A549 (cell line): ENCODE results near the gene PTPRE.

Source experiments
- CEBPB ChIP-seq, 2 experiments: fragments of >200 bp in 1 of 2; sonication (Bioruptor Twin) in 1 of 2; formaldehyde crosslinking in 1 of 2; IDR thresholded peaks; 2 replicates each; pipeline ENCODE4 v1.6.1; 2012 to 2016
- CTCF ChIP-seq: fragments of >200 bp; sonication (Bioruptor Twin); formaldehyde crosslinking; IDR thresholded peaks from 3 replicates; pipeline ENCODE4 v1.5.1; 2016
- E2F6 ChIP-seq: IDR thresholded peaks from 2 replicates; pipeline ENCODE4 v1.6.1; 2012; ENCODE audit warnings: low read depth, borderline replicate concordance
- RNF2 ChIP-seq: fragments of 200-600 bp; sonication (generic); IDR thresholded peaks from 2 replicates; pipeline ENCODE4 v1.6.1; 2016; ENCODE audit warnings: low read depth, mild to moderate bottlenecking, antibody characterized with exemption, moderate library complexity, borderline replicate concordance
- SMC3 ChIP-seq: fragments of >200 bp; sonication (Bioruptor Twin); formaldehyde crosslinking; IDR thresholded peaks from 3 replicates; pipeline ENCODE4 v1.6.1; 2018; ENCODE audit warnings: inconsistent platforms

- TF ChIP-seq SMC3: no peak
- no peak for TF ChIP-seq CTCF
- TF ChIP-seq E2F6: no peak
- no peak for TF ChIP-seq CEBPB (IDR thresholded peaks at IDR 0.05)
- no peak for TF ChIP-seq RNF2
Observed at GRCh38 chr10:128096486-128097199, 189.7 kb downstream of the PTPRE start.
